PFSK-1 (cell line): ENCODE measurements around the gene PIK3CG.

Experiments used
- FOXP2 ChIP-seq: optimal IDR thresholded peaks from 2 replicates; pipeline ENCODE3; 2011; ENCODE audit warnings: borderline replicate concordance, control low read depth, inconsistent platforms; ENCODE audit not compliant: insufficient read depth; ENCODE audit errors: extremely low read length, extremely low read depth
- POLR2AphosphoS5 ChIP-seq: IDR thresholded peaks from 2 replicates; pipeline ENCODE4 v1.6.1; 2012; ENCODE audit warnings: low read depth, mild to moderate bottlenecking, control low read depth, low read length, moderate library complexity
- SIN3A ChIP-seq: IDR thresholded peaks from 2 replicates; pipeline ENCODE4 v1.6.1; 2012; ENCODE audit warnings: mild to moderate bottlenecking, low read length, moderate library complexity, borderline replicate concordance; ENCODE audit not compliant: insufficient read depth
- TAF1 ChIP-seq: IDR thresholded peaks from 2 replicates; pipeline ENCODE4 v1.6.1; 2012; ENCODE audit warnings: low read length, control low read depth, borderline replicate concordance; ENCODE audit not compliant: insufficient read depth
- TF ChIP-seq, protein P1 (sequence below), 2 experiments: IDR thresholded peaks; 2 replicates each; pipeline versions ENCODE4 v1.6.1 to v1.8.0; 2011 to 2012; ENCODE audit warnings: low read depth in 2 of 2, low read length in 2 of 2, control low read depth in 1 of 2, inconsistent platforms in 1 of 2, mild to moderate bottlenecking in 1 of 2, moderate library complexity in 1 of 2; ENCODE audit not compliant: insufficient read depth in 1 of 2

The PIK3CG gene

GRCh38 chr7:106839511-106839910 lies 25.6 kb upstream of the PIK3CG start:
- TF ChIP-seq, protein P1, sequence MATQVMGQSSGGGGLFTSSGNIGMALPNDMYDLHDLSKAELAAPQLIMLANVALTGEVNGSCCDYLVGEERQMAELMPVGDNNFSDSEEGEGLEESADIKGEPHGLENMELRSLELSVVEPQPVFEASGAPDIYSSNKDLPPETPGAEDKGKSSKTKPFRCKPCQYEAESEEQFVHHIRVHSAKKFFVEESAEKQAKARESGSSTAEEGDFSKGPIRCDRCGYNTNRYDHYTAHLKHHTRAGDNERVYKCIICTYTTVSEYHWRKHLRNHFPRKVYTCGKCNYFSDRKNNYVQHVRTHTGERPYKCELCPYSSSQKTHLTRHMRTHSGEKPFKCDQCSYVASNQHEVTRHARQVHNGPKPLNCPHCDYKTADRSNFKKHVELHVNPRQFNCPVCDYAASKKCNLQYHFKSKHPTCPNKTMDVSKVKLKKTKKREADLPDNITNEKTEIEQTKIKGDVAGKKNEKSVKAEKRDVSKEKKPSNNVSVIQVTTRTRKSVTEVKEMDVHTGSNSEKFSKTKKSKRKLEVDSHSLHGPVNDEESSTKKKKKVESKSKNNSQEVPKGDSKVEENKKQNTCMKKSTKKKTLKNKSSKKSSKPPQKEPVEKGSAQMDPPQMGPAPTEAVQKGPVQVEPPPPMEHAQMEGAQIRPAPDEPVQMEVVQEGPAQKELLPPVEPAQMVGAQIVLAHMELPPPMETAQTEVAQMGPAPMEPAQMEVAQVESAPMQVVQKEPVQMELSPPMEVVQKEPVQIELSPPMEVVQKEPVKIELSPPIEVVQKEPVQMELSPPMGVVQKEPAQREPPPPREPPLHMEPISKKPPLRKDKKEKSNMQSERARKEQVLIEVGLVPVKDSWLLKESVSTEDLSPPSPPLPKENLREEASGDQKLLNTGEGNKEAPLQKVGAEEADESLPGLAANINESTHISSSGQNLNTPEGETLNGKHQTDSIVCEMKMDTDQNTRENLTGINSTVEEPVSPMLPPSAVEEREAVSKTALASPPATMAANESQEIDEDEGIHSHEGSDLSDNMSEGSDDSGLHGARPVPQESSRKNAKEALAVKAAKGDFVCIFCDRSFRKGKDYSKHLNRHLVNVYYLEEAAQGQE (IDR thresholded peaks at IDR 0.05; ENCODE audit: insufficient read depth in 1 of 2, low read depth in 2 of 2, low read length in 2 of 2) = no peak
- TF ChIP-seq TAF1 (no peak), POLR2AphosphoS5 (no peak), SIN3A (no peak), FOXP2 (no peak)

DNA sequence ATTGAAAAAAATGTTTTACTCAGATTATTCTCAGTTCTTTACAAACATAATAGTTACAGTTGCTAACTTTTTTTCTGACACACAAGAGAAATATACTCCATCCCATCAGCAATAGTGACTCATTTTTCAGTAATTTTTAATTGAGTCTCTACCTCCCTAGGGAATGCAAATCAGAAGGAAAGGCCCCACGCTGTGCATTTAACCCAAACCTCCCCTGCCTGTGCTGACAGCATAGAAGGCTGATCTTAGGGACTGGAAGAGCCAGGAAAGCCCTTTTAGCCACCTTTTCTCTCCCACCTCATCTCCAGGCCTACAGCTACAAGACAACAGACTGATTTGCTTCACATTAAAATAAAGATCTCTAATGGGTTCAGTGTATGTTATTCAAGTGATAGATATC lies 24.7 kb upstream of the PIK3CG start:
- TF ChIP-seq SIN3A = no peak

- TF ChIP-seq SIN3A (no peak), TAF1 (no peak), POLR2AphosphoS5 (no peak), FOXP2 (no peak)
- TF ChIP-seq, protein P1 (IDR thresholded peaks at IDR 0.05; ENCODE audit: insufficient read depth in 1 of 2, low read depth in 2 of 2, low read length in 2 of 2) = no peak
Measured at GRCh38 chr7:106841896-106842390, 23.1 kb upstream of the PIK3CG start.

- no peak for TF ChIP-seq FOXP2
- no peak for TF ChIP-seq SIN3A
- TF ChIP-seq, protein P1 (IDR thresholded peaks at IDR 0.05; ENCODE audit: insufficient read depth in 1 of 2, low read depth in 2 of 2, low read length in 2 of 2) = no peak
- no peak for TF ChIP-seq POLR2AphosphoS5
- no peak for TF ChIP-seq TAF1
Measured at GRCh38 chr7:106844279-106844997, 20.6 kb upstream of the PIK3CG start.

DNA sequence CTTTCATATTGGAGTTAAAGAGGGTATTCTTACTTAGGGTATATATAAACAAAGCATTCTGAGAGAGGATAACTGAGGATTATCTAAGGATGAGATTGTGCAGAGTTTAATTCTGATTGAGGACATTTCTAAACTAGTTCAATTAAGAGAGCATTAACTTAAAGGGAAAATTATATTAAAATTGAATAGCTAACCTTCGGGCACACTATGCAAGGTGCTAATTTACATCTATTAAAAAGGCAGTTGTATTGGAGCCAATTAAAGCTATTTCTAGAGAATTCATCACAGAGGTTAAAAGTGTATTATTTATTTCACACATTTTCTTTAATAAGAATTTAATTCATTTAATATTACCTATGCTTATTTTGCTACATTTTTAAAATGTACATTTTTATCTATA lies 17.0 kb upstream of the PIK3CG start:
- TF ChIP-seq FOXP2 = no peak
- TF ChIP-seq, protein P1 (IDR thresholded peaks at IDR 0.05; ENCODE audit: insufficient read depth in 1 of 2, low read depth in 2 of 2, low read length in 2 of 2) = no peak
- no peak for TF ChIP-seq SIN3A
- no peak for TF ChIP-seq TAF1
- TF ChIP-seq POLR2AphosphoS5 = no peak
